ENCODE results near the gene ZNF594.
"Not testable (repeated sequence)": the region's sequence is repeated elsewhere in the genome, so short reads cannot be mapped to it uniquely, and the experiment has no call there.

The ZNF594 gene

DNA sequence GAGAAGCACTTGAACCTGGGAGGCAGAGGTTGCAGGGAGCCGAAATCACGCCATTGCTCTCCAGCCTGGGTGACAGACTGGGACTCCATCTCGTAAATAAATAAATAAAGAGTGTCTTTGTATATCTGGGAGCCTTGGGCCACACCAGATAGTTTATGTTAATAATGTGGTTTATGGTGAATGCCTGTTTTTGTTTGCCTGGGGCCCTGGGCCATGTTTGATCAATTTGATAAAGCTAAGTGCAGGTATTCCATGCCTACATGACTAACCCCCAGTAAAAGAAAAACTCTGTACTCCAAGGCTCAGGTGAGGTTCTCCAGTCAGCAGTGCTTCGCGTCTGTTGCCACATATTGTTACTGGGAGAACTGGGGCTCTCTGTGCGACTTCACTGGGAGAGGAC is 27.9 kb upstream of the ZNF594 start:
- Histone ChIP-seq H3K4me3 (ENCODE audit: low read depth, low read length) (no peak overlapping the region), H3K27ac (no peak overlapping the region), H3K27me3 (ENCODE audit: insufficient read depth, low read depth, severe bottlenecking) (no peaks in the 10 kb centered on the region), H3K9me3 (ENCODE audit: severe bottlenecking) (no peaks in the 10 kb centered on the region), H3K36me3 (no peaks in the 10 kb centered on the region)
- TF ChIP-seq, protein P1, sequence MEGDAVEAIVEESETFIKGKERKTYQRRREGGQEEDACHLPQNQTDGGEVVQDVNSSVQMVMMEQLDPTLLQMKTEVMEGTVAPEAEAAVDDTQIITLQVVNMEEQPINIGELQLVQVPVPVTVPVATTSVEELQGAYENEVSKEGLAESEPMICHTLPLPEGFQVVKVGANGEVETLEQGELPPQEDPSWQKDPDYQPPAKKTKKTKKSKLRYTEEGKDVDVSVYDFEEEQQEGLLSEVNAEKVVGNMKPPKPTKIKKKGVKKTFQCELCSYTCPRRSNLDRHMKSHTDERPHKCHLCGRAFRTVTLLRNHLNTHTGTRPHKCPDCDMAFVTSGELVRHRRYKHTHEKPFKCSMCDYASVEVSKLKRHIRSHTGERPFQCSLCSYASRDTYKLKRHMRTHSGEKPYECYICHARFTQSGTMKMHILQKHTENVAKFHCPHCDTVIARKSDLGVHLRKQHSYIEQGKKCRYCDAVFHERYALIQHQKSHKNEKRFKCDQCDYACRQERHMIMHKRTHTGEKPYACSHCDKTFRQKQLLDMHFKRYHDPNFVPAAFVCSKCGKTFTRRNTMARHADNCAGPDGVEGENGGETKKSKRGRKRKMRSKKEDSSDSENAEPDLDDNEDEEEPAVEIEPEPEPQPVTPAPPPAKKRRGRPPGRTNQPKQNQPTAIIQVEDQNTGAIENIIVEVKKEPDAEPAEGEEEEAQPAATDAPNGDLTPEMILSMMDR (IDR thresholded peaks at IDR 0.05; ENCODE audit: low read depth, low read length) = no peak
- no peak for DNase-seq

DNA sequence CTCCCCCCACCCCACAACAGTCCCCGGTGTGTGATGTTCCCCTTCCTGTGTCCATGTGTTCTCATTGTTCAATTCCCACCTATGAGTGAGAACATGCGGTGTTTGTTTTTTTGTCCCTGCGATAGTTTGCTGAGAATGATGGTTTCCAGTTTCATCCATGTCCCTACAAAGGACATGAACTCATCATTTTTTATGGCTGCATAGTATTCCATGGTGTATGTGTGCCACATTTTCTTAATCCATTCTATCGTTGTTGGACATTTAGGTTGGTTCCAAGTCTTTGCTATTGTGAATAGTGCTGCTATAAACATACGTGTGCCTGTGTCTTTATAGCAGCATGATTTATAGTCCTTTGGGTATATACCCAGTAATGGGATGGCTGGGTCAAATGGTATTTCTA is 25.9 kb upstream of the ZNF594 start:
- not testable (repeated sequence) for H3K9me3 ChIP-seq (ENCODE audit: severe bottlenecking)

DNA sequence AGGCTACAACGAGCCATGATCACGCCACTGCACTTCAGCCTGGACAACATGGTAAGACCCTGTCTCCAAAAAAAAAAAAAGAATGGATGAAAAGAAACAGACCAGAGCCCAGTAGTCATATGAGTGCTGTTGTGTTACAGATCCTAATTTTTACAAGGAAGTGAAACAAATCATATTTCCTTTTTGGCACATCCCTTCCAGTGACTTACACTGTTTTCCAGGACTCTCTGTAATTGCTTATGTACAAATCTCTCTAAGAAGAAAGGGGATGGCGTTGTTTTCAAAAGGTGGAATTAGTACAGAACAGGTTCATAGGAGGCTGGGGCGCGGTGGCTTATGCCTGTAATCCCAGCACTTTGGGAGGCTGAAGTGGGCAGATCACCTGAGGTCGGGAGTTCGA is 19.8 kb upstream of the ZNF594 start:
- Histone ChIP-seq H3K27ac (no peak overlapping the region), H3K4me3 (ENCODE audit: low read depth, low read length) (no peak overlapping the region), H3K9me3 (ENCODE audit: severe bottlenecking) (no peaks in the 10 kb centered on the region), H3K27me3 (ENCODE audit: insufficient read depth, low read depth, severe bottlenecking) (no peaks in the 10 kb centered on the region), H3K36me3 (no peaks in the 10 kb centered on the region)
- no peak for DNase-seq
- TF ChIP-seq, protein P1 (IDR thresholded peaks at IDR 0.05; ENCODE audit: low read depth, low read length) = no peak

More for the DNA sequence above, 25.9 kb upstream of the ZNF594 start:
- H3K27me3 ChIP-seq (ENCODE audit: insufficient read depth, low read depth, severe bottlenecking); H3K27ac ChIP-seq; H3K4me3 ChIP-seq (ENCODE audit: low read depth, low read length); H3K36me3 ChIP-seq; DNase-seq: not testable (repeated sequence)

DNA sequence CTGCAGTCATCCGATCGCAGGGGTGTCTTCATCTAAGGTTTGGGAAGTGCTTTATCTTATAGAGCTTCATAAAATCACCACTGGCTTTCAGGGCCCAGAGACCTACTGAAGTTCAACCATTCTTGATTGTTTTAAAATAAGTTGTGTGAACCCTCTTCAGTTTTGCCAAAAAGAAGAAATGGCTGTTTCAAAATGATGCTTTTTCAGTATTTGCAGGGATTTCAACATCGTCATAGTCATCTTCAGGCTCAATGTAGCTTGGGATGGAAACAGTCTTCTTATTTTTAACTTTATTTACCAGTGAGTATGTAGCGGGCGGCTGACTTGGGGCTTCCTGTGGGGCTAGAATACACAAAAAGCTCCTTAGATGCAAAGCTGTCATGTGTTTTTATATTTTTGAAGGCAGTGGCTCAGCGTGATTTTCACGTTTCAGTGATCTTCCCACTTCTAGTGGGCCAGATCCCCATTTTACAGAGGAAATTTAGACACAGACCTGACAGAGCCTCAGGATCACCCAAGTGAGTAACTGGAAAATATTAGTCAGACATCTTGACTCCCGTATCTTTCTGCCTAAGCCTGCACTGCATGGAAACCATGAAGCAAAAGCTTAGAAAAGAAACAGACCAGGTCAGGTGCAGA is 19.1 kb upstream of the ZNF594 start:
- no peak for DNase-seq
- H3K27me3 ChIP-seq (ENCODE audit: insufficient read depth, low read depth, severe bottlenecking) = no peaks in the 10 kb centered on the region
- TF ChIP-seq, protein P1 (IDR thresholded peaks at IDR 0.05; ENCODE audit: low read depth, low read length) = no peak
- H3K4me3 ChIP-seq (ENCODE audit: low read depth, low read length) = no peak overlapping the region
- no peaks in the 10 kb centered on the region for H3K36me3 ChIP-seq
- no peak overlapping the region for H3K27ac ChIP-seq
- H3K9me3 ChIP-seq (ENCODE audit: severe bottlenecking) = no peaks in the 10 kb centered on the region

DNA sequence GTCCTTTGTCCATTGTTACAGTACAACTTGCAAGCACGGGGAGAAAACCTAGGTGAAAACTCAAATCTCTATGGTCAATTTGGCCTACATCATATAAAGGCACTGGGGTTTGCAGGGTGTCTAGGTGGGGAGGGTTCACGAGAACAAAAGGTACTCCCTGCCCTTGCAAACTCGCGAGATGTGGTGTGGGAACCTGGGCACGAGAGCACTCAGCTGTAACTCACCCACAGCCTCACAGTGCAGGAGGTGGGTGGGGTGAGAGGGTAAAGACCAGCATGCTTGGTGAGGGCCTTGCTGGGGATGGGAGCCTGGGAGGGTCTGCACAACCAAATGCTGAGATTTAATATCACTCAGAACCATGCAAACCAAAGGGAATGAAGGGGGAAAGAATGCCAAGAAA is 18.4 kb upstream of the ZNF594 start:
- TF ChIP-seq, protein P1 (IDR thresholded peaks at IDR 0.05; ENCODE audit: low read depth, low read length) = no peak
- no peak overlapping the region for H3K27ac ChIP-seq

DNA sequence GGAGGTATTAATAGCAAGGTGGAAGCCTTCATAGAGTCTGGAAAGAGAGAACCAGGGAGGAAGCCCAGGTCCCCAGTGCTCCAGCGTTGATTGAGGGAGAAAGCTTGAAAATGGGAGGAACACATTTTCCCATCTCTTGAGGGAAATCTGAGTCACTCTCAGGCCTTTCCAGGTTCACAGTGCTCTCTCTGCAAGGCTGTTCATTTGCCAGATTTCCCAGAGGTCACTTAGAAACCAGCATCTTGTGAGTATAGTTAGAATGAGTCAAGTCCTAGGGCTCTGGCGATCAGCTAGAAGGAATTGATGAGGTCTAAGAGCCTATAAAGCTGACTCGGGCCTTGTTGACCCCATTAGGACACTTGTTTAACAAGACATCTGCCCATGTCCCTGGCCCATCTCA is 17.7 kb upstream of the ZNF594 start:
- no peak overlapping the region for H3K27ac ChIP-seq
- no peaks in the 10 kb centered on the region for H3K36me3 ChIP-seq
- no peaks in the 10 kb centered on the region for H3K9me3 ChIP-seq (ENCODE audit: severe bottlenecking)
- no peaks in the 10 kb centered on the region for H3K27me3 ChIP-seq (ENCODE audit: insufficient read depth, low read depth, severe bottlenecking)
- no peak for DNase-seq
- no peak overlapping the region for H3K4me3 ChIP-seq (ENCODE audit: low read depth, low read length)
- TF ChIP-seq, protein P1 (IDR thresholded peaks at IDR 0.05; ENCODE audit: low read depth, low read length) = no peak

More for the DNA sequence above, 18.4 kb upstream of the ZNF594 start:
- H3K27me3 ChIP-seq (ENCODE audit: insufficient read depth, low read depth, severe bottlenecking) = no peaks in the 10 kb centered on the region
- H3K36me3 ChIP-seq = no peaks in the 10 kb centered on the region
- no peaks in the 10 kb centered on the region for H3K9me3 ChIP-seq (ENCODE audit: severe bottlenecking)
- no peak overlapping the region for H3K4me3 ChIP-seq (ENCODE audit: low read depth, low read length)
- DNase-seq = no peak
